MM.1S (cell line): Measurements from ENCODE around the gene TMEM123.

ENCODE experiments used
- EZH2 ChIP-seq: fragments of 300-600 bp; sonication (generic); optimal IDR thresholded peaks from 2 replicates; pipeline ENCODE3; 2017; ENCODE audit warnings: low read depth, mild to moderate bottlenecking, antibody characterized with exemption, low read length, mixed read lengths
- EZH2phosphoT487 ChIP-seq: fragments of 300-600 bp; sonication (generic); IDR thresholded peaks from 2 replicates; pipeline ENCODE4 v1.6.1; 2018; ENCODE audit warnings: antibody characterized with exemption, low read length
- TF ChIP-seq, protein P1 (sequence below): fragments of 300-600 bp; sonication (generic); IDR thresholded peaks from 2 replicates; pipeline ENCODE4 v1.5.1; 2016; ENCODE audit warnings: antibody characterized with exemption, low read length, mixed read lengths

DNA sequence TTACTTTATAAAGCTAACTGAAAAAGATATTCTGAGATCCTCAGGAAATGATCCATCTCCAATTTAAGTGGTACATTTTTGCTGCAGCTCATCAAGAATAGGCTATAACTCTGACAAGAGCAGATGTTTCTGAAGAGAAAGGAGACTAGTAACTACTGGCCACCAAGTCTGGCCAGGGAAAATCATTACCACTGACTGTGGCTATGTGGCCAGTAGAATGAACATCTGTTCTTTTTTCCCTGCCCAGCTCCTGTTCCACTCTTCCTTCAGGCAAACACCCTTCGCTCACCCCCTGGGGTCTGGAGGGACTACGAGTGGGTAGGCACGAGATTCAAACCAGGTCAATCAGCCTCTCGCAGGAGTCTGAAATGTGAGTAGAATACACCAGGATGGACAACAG lies 23.9 kb downstream of the TMEM123 start:
- TF ChIP-seq EZH2, result no peak
- TF ChIP-seq, protein P1, sequence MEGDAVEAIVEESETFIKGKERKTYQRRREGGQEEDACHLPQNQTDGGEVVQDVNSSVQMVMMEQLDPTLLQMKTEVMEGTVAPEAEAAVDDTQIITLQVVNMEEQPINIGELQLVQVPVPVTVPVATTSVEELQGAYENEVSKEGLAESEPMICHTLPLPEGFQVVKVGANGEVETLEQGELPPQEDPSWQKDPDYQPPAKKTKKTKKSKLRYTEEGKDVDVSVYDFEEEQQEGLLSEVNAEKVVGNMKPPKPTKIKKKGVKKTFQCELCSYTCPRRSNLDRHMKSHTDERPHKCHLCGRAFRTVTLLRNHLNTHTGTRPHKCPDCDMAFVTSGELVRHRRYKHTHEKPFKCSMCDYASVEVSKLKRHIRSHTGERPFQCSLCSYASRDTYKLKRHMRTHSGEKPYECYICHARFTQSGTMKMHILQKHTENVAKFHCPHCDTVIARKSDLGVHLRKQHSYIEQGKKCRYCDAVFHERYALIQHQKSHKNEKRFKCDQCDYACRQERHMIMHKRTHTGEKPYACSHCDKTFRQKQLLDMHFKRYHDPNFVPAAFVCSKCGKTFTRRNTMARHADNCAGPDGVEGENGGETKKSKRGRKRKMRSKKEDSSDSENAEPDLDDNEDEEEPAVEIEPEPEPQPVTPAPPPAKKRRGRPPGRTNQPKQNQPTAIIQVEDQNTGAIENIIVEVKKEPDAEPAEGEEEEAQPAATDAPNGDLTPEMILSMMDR, result no peak
- no peak for TF ChIP-seq EZH2phosphoT487
